ENCODE results near the gene FAM120B.

- TF ChIP-seq POLR2A (IDR thresholded peaks at IDR 0.05; ENCODE audit: low read length), result no peak
- TF ChIP-seq GATA1 (IDR thresholded peaks at IDR 0.05; ENCODE audit: low read depth, low read length), result no peak
Measured at GRCh38 chr6:170301184-170301583, 5.4 kb upstream of the FAM120B start.
